Activated CD8-positive, alpha-beta memory T cell treated with anti-CD3 and anti-CD28 coated beads, Interleukin-2, amount 10 ng/mL, durations not matched to agents 7 days and 5 days (primary cell): ENCODE measurements around the gene DTD2. TPM values are rescaled to one million over a fixed set of nuclear protein-coding genes. Genes with fewer than 3 reads are reported as not detected.
A peak's percentile ranks its signal among the peaks of the same experiment; 100 is the strongest.
"Not testable (repeated sequence)": the region's sequence is repeated elsewhere in the genome, so short reads cannot be mapped to it uniquely, and the experiment has no call there.

Experiments
- ATAC-seq: fragments of 150-1000 bp; cut with Tn5 transposase; one replicate; pipeline ENCODE4 v1.10.0; 2021; ENCODE audit warnings: moderate library complexity
- CTCF ChIA-PET: fragments of 350-600 bp; sonication (Branson Sonifier 250); formaldehyde crosslinking; loops from one replicate; lab custom pipeline; 2021; ENCODE audit warnings: antibody characterized with exemption; lab: Charles Lee
- DNase-seq: peaks from one replicate; pipeline ENCODE4 v3.0.0-alpha.2; 2020
- H3K27ac Mint-ChIP-seq: one replicate; pipeline ENCODE4 v1.8.0; 2021; ENCODE audit warnings: mild to moderate bottlenecking, mixed read lengths
- H3K27me3 Mint-ChIP-seq: one replicate; pipeline ENCODE4 v1.8.0; 2021; ENCODE audit warnings: mixed read lengths
- H3K36me3 Mint-ChIP-seq: one replicate; pipeline ENCODE4 v1.8.0; 2021; ENCODE audit warnings: mild to moderate bottlenecking, mixed read lengths
- H3K4me1 Mint-ChIP-seq: one replicate; pipeline ENCODE4 v1.8.0; 2021; ENCODE audit warnings: mixed read lengths
- H3K4me3 Mint-ChIP-seq: one replicate; pipeline ENCODE4 v1.8.0; 2021; ENCODE audit warnings: mild to moderate bottlenecking, moderate library complexity, mixed read lengths
- H3K9me3 Mint-ChIP-seq: one replicate; pipeline ENCODE4 v1.8.0; 2022; ENCODE audit warnings: low read depth, mixed read lengths
- total RNA-seq, 2 experiments: library from RNA; stranded (reverse); gene quantifications; one replicate each; pipeline ENCODE4 v1.2.3, GENCODE V29; 2021

The DTD2 gene
- total RNA-seq, 2 experiments from 2014 or later: 14.7 to 20.3 TPM

- no peaks in the 10 kb centered on the region for H3K9me3 Mint-ChIP-seq
- no peak overlapping the region for H3K27ac Mint-ChIP-seq
- no peak for ATAC-seq
- no peak overlapping the region for H3K4me3 Mint-ChIP-seq
- CTCF ChIA-PET: no interaction called here
- peaks cover 3% of the 10 kb centered on the region for H3K27me3 Mint-ChIP-seq
- no peak for DNase-seq
- H3K36me3 Mint-ChIP-seq: no peaks in the 10 kb centered on the region
- H3K4me1 Mint-ChIP-seq: no peaks in the 10 kb centered on the region
These were observed 7.8 kb upstream of the DTD2 start for GRCh38 chr14:31465111-31465510.

GRCh38 chr14:31462450-31462849, 5.1 kb upstream of the DTD2 start:
- ATAC-seq, H3K4me3 Mint-ChIP-seq, H3K36me3 Mint-ChIP-seq, DNase-seq, CTCF ChIA-PET, H3K27me3 Mint-ChIP-seq, H3K9me3 Mint-ChIP-seq, H3K27ac Mint-ChIP-seq: not testable (repeated sequence)
- H3K4me1 Mint-ChIP-seq: peaks cover 13% of the 10 kb centered on the region

- Mint-ChIP-seq H3K4me1 (peaks cover 13% of the 10 kb centered on the region), H3K27ac (no peak overlapping the region), H3K4me3 (no peak overlapping the region), H3K9me3 (no peaks in the 10 kb centered on the region), H3K27me3 (peaks cover 3% of the 10 kb centered on the region), H3K36me3 (no peaks in the 10 kb centered on the region)
- CTCF ChIA-PET: no interaction called here
- ATAC-seq (no peak), DNase-seq (no peak)
These were observed 4.2 kb upstream of the DTD2 start for GRCh38 chr14:31461545-31461944.

- H3K4me1 Mint-ChIP-seq: peaks cover 26% of the 10 kb centered on the region
- no peaks in the 10 kb centered on the region for H3K9me3 Mint-ChIP-seq
- ATAC-seq (no peak), DNase-seq (no peak)
- H3K27ac Mint-ChIP-seq: peak overlapping the region; percentile 96
- H3K36me3 Mint-ChIP-seq: no peaks in the 10 kb centered on the region
- H3K4me3 Mint-ChIP-seq: peak overlapping the region; percentile 88
- CTCF ChIA-PET: interaction anchor here (0.9 to 1.6 kb wide), 4 partner anchors 12 to 787 kb away, joined by 3 to 4 read pairs (median 3); partner anchors contain the start of genes HEATR5A and HECTD1
- peaks cover 3% of the 10 kb centered on the region for H3K27me3 Mint-ChIP-seq
These were observed 656 bp upstream of the DTD2 start for GRCh38 chr14:31457665-31458659.

GRCh38 chr14:31449971-31450610, 7.2 kb downstream of the DTD2 start:
- DNase-seq (no peak), ATAC-seq (peak; percentile 55)
- CTCF ChIA-PET: interaction anchor here (0.5 to 1.6 kb wide), 8 partner anchors 9 to 444 kb away, joined by 3 to 8 read pairs (median 3); partner anchors contain the start of gene HEATR5A
- no peak overlapping the region for H3K27ac Mint-ChIP-seq
- no peak overlapping the region for H3K4me3 Mint-ChIP-seq
- H3K36me3 Mint-ChIP-seq: peaks cover 14% of the 10 kb centered on the region
- no peaks in the 10 kb centered on the region for H3K9me3 Mint-ChIP-seq
- no peaks in the 10 kb centered on the region for H3K27me3 Mint-ChIP-seq
- peaks cover 3% of the 10 kb centered on the region for H3K4me1 Mint-ChIP-seq

GRCh38 chr14:31449136-31449535, 8.2 kb downstream of the DTD2 start:
- Mint-ChIP-seq H3K9me3 (no peaks in the 10 kb centered on the region), H3K27me3 (no peaks in the 10 kb centered on the region), H3K36me3 (peaks cover 15% of the 10 kb centered on the region), H3K27ac (no peak overlapping the region), H3K4me3 (no peak overlapping the region), H3K4me1 (no peaks in the 10 kb centered on the region)
- CTCF ChIA-PET: interaction anchor here (0.6 to 1.6 kb wide), 7 partner anchors 8 to 443 kb away, joined by 3 to 8 read pairs (median 3); partner anchors contain the start of gene HEATR5A
- DNase-seq (no peak), ATAC-seq (no peak)

GRCh38 chr14:31445703-31446102, 11.6 kb downstream of the DTD2 start:
- H3K9me3 Mint-ChIP-seq: no peaks in the 10 kb centered on the region
- CTCF ChIA-PET: interaction anchor here (0.9 to 1.5 kb wide), 2 partner anchors 12 to 25 kb away, joined by 3 to 4 read pairs; partner anchors contain the start of genes DTD2 and HEATR5A

GRCh38 chr14:31442284-31442683, 15.0 kb downstream of the DTD2 start:
- H3K27ac Mint-ChIP-seq: no peak overlapping the region
- CTCF ChIA-PET: interaction anchor here (1.1 kb wide), 1 partner anchor 7 kb away, joined by 4 read pairs; no protein-coding TSS in a partner anchor
- H3K4me1 Mint-ChIP-seq: no peaks in the 10 kb centered on the region
- H3K27me3 Mint-ChIP-seq: no peaks in the 10 kb centered on the region
- H3K9me3 Mint-ChIP-seq: no peaks in the 10 kb centered on the region
- no peak overlapping the region for H3K4me3 Mint-ChIP-seq
- H3K36me3 Mint-ChIP-seq: peaks cover 17% of the 10 kb centered on the region
- DNase-seq: no peak
- ATAC-seq: no peak

More at GRCh38 chr14:31445703-31446102, 11.6 kb downstream of the DTD2 start:
- Mint-ChIP-seq H3K36me3 (peaks cover 10% of the 10 kb centered on the region), H3K27me3 (no peaks in the 10 kb centered on the region), H3K4me3 (no peak overlapping the region), H3K27ac (no peak overlapping the region), H3K4me1 (no peaks in the 10 kb centered on the region)
- DNase-seq (no peak), ATAC-seq (no peak)

GRCh38 chr14:31441273-31442111, 15.8 kb downstream of the DTD2 start:
- ATAC-seq (no peak), DNase-seq (no peak)
- no peaks in the 10 kb centered on the region for H3K4me1 Mint-ChIP-seq
- H3K27me3 Mint-ChIP-seq: no peaks in the 10 kb centered on the region
- CTCF ChIA-PET: interaction anchor here (1.1 kb wide), 1 partner anchor 8 kb away, joined by 4 read pairs; no protein-coding TSS in a partner anchor
- no peaks in the 10 kb centered on the region for H3K9me3 Mint-ChIP-seq
- no peak overlapping the region for H3K27ac Mint-ChIP-seq
- peaks cover 17% of the 10 kb centered on the region for H3K36me3 Mint-ChIP-seq
- H3K4me3 Mint-ChIP-seq: no peak overlapping the region

GRCh38 chr14:31440280-31440679, 17.0 kb downstream of the DTD2 start:
- Mint-ChIP-seq H3K9me3 (no peaks in the 10 kb centered on the region), H3K4me1 (no peaks in the 10 kb centered on the region), H3K4me3 (no peak overlapping the region), H3K27ac (no peak overlapping the region), H3K36me3 (peaks cover 14% of the 10 kb centered on the region), H3K27me3 (no peaks in the 10 kb centered on the region)
- DNase-seq: no peak
- no peak for ATAC-seq
- CTCF ChIA-PET: no interaction called here

GRCh38 chr14:31439561-31439960, 17.7 kb downstream of the DTD2 start:
- CTCF ChIA-PET: no interaction called here
- ATAC-seq: no peak
- DNase-seq: no peak
- Mint-ChIP-seq H3K9me3 (no peaks in the 10 kb centered on the region), H3K27me3 (no peaks in the 10 kb centered on the region), H3K27ac (no peak overlapping the region), H3K4me1 (no peaks in the 10 kb centered on the region), H3K4me3 (no peak overlapping the region), H3K36me3 (peaks cover 14% of the 10 kb centered on the region)

- ATAC-seq, H3K4me1 Mint-ChIP-seq, H3K27ac Mint-ChIP-seq, CTCF ChIA-PET, H3K27me3 Mint-ChIP-seq, DNase-seq, H3K4me3 Mint-ChIP-seq, H3K9me3 Mint-ChIP-seq: not testable (repeated sequence)
- peaks cover 14% of the 10 kb centered on the region for H3K36me3 Mint-ChIP-seq
These were observed 20.1 kb downstream of the DTD2 start for GRCh38 chr14:31437045-31437691.
